MV-4-11 (cell line): ENCODE results near the gene GCNT2.
"Not testable (repeated sequence)": the region's sequence is repeated elsewhere in the genome, so short reads cannot be mapped to it uniquely, and the experiment has no call there.

ENCODE experiments used
- DNase-seq: peaks from one replicate; lab custom pipeline; 2025; lab: John Stamatoyannopoulos, UW

Gene GCNT2

DNA sequence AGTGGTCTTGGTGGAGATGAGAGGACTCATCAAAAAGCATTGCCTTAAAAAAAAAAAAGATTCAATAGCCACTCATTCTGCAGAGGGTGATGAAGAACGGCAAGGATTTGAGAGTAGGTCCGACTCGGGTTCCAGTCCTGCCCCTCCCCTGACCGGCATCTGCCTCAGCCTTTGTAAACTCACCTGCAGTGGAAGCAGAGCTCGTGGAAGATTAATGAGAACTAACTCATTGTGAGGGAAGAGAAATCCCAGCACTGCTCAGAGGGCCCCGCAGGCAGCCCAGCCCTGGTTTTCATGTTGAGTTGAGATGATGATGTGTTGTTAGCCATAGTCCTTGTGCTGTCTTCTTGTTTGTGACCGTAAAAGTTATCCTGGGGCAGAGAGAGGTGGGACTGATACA is 59.4 kb downstream of the GCNT2 start:
- no peak for DNase-seq

DNA sequence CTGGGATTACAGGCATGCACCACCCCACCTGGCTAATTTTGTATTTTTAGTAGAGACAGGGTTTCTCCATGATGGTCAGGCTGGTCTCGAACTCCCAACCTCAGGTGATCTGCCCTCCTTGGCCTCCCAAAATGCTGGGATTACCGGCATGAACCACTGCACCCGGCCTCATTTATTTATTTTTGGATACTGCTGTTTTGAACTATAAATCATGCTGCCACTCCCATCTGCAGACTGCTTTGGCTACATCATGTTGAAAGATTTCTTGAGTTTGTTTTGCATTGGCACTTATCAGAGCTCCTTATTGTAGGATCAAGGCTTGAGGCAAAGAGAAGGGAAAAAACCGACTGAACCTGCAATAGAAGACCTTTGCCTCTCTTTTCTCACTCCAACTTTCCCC is 60.3 kb downstream of the GCNT2 start:
- DNase-seq: not testable (repeated sequence)

DNA sequence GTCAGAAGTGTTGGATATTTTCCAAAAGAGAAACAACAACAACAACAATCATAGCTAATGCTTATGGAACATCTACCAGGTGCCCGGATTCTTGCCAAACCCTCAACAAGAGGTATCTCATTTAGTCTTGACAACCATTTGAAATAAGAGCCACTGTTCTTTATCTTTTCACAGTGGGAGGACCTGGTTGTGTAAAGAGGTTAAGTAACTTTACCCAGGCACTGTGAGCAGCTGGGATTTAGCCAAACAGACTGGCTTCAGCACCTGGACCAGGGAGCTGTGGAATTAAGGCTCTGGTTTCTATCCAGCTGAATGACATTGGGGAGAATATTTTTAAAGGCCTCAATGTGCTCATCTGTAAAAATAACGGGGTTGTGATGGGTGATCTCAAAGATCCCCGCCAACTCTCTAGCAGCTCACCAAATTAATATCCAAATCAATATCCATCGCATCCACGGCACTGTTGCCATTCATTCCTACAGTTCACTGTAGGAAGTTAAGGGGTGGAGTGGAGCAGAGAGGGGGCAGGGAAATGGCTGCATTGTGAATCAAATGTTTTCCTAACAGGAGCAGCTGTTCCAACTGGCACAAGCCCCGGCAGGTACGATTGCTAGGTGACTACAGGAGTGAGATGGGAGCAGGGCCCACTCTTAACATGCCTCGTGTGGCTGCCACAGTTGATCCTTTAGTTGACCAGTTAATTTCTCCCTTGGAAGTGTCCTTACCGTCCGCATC is 61.8 kb downstream of the GCNT2 start:
- DNase-seq: no peak

DNA sequence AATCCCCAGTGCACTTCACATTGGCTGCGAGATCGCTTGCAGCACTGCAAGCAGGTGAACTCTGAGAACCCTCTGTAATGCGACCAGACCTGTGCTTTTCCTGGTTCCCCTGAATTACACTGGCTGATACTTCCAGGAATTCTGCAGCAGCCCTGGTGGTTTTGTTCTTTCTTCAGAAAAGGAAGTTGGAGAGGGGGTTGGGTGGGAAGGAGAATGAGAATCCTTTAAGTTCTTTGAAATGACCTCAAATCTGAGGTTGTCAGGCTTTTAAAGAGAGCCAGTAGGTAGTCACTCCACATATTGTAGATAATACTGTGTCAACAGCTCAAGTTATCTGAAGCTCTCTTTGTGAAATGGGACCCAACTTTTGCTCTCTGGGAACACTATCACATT is 62.4 kb downstream of the GCNT2 start:
- DNase-seq: peak; percentile 34

DNA sequence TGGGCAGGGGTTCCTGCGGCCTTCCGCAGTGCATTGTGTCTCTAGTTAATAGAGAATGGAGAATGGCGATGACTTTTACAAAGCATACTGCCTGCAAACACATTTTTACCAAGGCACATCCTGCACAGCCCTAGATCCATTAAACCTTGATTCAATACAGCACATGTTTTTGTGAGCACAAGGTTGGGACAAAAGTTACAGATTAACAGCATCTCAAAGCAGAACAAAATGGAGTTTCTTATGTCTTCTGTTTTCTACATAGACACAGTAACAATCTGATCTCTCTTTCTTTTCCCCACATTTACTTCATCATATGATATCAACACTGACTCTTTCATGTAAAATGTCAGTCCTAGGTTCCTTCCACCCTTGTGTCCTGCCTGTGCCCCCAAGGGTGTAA is 63.5 kb downstream of the GCNT2 start:
- no peak for DNase-seq

DNA sequence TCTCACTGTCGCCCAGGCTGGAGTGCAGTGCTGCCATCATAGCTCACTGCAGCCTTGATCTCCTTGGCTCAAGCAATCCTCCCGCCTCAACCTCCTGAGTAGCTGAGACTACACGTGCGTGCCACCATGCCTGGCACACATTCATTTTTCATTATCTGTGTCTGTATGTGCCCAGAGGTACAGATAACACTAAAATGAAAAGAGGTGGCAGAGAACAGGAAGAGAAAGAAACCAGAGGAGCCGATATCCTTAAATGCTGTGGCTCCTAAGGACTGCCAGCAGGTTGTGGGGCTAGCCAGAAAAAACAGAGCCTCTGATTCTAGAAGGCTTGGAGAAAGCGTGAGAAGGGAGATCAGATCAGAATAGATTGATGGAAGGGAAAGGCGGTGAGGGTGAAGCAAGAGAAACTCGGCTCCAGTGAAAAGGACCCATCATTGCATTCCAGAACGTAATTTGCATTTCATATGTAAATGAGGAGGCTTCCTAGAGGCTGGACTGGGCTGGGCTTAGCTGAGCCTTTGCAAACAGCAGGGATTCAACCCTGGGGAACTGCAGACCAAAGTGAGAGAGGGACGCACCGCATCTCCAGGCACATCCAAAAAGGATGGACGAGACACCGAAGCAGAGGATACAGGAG is 64.2 kb downstream of the GCNT2 start:
- no peak for DNase-seq

DNA sequence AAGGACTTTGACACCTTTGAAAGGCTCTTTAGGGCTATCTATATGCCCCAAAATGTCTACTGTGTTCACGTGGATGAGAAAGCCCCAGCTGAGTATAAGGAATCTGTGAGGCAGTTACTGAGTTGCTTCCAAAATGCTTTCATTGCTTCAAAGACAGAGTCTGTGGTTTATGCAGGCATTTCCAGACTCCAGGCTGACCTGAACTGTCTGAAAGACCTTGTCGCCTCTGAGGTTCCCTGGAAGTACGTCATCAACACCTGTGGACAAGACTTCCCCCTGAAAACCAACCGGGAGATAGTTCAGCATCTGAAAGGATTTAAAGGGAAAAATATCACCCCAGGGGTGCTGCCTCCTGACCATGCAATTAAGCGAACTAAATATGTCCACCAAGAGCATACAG is 65.2 kb downstream of the GCNT2 start:
- no peak for DNase-seq

DNA sequence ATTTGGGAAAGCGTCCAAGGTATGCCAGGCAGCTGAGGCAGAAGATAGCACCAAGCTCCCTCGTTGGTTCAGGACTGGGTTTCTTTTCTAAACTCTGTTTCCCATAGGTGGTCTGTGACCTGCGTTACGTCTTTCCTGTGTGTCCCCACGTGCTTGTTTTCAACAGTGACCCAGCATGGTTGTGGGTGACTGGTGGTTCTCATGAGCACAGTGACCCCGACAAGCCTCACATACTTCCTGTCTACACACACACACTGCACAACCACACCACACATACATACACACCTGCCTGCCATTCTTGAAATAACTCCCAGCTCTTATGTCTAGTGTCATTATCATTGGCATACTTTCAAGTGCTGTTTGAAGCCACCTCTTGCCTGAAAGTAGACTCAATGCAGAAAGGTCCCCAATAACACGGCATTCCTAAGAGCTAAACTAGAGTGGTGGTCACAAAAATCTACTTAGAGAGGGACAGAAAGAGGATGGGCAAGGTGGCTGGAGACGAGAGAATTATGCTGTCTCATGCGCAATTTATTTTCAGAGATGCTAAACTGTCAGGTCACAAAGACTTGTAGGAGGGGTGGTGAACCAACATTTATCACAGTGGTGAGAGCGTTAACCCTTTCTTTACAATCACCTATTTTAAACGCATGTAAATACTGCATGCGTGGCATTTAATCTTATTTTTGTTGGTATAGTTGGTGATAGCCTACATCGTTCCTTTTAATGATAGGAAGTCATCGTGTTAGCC is 66.7 kb downstream of the GCNT2 start:
- DNase-seq: no peak

DNA sequence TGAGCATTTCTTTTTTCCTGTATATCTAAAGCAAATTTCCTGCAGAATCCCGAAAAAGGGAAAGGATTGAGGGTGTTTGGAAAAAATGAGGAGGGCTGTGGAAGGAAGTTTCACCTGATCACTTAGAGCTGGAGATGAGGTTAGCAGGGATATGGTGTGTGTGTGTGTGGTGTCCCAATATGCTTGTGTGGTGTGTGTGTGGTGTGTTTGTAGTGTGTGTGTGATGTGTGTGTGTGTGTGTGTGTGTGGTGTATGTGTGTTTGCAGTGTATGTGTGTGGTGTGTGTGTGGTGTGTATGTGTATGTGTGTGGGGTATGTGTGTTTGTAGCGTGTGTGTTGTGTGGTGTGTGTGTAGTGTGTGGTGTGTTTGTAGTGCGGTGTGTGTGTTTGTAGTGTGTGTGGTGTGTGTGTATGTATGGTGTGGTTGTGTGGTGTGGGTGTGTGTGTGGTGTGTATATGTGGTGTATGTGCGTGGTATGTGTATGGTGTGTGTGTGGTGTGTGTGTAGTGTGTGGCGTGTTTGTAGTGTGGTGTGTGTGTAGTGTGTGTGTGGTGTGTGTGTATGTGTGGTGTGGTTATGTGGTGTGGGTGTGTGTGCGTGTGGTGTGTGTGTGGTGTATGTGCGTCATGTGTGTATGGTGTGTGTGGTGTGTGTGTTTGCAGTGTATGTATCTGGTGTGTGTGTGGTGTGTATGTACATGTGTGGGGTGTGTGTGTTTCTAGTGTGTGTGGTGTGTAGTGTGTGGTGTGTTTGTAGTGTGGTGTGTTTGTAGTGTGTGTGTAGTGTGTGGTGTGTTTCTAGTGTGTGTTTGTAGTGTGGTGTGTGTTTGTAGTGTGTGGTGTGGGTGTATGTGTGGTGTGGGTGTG is 67.6 kb downstream of the GCNT2 start:
- DNase-seq: no peak

DNA sequence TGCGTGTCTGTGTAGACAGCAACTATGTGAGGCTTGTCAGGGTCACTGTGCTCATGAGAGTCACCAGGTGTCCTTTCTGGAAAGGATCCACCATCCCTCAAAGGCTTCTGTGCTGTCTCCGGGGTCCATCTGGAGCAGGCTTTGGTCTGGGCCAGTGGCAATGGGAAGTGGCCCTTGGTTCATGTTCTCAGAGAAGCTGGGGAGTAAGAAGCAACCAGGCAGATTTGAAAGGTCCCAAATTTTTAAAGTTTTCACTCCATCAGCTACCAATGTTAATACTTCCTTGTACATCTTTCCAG is 68.2 kb downstream of the GCNT2 start:
- no peak for DNase-seq

DNA sequence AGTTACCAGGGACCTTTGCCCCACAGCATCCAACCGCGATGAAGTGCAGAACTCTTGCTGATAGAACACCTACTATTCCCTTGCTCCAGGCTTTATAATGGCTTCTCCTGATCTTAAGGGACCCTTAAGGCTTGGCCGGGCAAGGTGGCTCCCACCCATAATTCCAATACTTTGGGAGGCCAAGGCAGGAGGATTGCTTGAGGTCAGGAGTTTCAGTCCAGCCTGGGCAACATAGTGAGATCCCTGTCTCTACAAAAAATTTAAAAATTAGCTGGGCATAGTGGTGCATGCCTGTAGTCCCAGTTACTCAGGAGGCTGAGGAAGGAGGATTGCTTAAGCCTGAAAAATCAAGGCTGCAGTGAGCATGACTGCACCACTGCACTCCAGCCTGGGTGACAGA is 68.8 kb downstream of the GCNT2 start:
- DNase-seq: no peak

DNA sequence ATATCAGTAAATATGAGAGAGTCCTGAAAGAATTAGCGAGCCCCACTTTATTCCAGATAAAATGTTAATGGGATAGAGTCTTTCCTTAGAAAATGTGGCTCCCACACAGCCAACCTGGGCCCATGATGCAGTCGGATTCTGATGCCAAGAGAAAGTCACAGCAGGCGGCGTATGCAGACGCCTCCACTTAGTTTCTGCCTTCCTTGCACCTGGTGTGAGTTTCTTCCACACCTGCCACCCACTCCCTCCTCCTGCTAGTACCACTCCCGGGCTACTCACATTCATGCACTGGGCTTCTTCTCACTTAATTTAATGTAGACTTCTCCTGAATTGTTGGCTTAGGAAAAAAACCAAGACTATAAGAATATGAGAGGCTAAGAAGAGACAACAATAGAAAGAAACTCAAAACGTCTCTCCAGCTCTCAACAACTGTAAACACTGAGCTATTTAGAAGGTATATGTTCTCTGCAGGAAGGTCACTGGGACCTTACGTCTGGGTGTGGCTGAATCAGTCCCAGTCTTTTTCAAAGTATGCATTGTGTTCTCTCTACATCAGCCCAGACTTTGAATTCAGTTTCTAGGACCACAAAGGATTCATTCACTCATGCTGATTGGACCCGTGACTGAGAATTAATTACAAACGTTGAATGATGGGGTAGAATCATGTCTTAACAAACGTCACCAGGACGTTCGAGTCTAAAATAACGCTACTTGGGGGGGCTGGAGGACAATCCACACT is 70.4 kb downstream of the GCNT2 start:
- no peak for DNase-seq

DNA sequence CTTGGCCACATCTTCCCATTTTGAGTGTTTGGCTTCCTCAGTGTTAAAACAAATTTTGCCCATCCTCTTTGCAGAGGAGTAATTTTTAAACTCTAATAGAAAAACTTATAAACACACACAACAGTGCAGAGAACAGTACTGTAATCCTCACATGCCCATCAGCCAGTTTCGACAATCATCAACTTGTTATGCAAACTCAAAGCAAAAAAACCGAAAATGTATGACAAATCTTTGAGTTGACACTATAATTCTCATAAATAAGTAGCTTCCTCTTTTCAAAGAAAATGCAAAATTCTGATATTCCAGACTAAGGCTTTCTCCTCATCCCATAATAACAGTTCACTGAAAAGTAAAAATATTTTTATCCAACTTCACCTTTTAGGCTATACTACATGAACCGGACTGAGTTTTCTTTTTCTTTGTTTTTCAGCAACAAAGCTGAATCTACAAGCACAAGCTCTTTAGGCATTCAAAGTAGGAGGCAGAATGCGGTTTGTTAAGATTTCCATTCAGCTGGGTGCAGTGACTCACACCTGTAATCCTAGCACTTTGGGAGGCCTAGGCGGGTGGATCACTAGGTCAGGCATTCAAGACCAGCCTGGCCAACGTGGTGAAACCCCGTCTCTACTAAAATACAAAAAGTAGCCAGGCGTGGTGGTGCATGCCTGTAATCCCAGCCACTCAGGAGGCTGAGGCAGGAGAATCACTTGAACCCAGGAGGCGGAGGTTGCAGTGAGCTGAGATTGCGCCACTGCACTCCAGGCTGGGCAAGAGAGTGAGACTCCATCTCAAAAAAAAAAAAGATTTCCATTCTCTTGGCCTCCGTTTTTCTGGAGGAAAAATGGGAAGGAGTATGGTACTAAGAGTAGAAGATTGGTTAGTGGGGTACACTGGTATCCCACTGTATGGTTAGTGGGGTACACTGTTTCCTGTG is 74.8 kb downstream of the GCNT2 start:
- peak; percentile 91 for DNase-seq

DNA sequence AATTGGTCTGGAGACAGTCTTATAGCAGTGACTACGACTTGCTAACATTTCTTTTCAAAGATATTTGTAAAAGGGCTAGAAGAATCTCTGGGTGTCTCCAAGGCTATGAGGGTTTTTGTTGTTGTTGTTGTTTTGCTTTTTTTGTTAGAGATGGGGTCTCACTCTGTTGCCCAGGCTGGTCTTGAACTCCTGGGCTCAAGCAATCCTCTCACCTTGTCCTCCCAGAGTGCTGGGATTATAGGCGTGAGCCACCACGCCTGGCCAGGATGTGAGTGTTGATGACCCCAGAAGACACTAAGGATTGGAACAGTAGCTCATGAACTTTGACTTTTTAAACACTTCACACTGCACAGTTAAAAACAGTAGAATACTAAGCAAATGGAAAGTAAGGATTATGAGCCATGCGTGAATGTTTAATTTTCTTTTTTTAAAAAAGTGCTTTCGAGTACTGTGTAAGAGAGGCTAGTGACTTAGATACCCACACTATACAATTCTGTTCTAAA is 76.4 kb downstream of the GCNT2 start:
- no peak for DNase-seq

DNA sequence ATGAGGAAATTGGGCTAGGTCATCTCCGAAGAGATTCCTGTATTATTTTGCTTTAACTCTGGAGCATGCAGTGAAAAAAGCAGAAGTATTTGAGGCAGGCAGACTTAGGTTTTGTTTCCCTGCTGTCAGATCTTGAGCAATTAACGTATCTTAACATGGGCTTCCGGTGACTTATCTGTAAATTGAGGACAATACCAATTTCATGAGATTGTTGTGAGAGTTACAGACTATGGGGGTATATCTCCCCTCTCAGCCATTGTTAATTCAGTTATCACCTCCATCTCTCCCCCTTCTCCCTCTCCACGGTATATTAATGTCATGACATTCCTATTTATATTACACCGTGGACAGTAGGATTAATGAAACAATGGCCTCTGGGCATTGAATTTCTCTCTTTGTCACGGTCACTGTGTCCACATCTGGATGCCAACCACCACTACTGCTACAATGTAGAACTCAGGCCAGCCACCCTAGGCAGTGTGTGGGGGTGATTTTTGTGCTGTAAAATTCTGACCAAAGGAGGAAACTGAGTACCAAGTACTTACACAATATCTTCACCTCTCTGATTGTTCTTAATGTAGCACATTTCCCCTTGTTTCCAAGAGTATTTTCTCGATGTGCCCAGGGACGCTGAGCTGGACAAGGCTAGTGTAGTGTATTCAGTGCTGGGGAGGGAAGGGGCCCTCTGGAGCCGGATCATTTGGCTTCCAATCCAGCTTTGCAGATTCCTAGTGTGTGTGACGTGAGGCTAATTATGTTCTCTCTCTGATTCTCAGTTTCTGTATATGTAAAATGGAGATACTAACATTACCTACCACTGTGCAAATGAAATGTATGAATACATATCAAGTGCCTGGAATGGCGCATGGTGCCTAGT is 77.2 kb downstream of the GCNT2 start:
- peak; percentile 92 for DNase-seq

DNA sequence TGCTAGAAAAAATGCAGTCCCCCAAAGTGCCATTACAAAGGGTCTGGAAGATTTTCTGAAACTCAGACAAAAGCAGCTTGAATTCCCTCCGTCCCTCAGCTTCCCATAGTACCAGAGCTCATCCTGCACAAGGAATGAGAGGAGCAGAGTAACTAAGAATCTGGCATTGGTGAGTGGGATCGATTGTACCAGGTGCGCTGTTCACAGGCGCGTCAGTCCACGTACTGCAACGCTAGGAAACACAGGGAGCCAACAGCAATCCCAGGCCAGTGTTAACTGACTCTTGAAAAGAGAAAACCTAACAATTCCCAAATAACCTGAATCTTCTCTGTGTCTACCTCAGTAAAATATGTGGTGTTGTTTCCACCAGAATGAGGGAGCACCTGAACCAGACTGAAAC is 77.9 kb downstream of the GCNT2 start:
- no peak for DNase-seq

DNA sequence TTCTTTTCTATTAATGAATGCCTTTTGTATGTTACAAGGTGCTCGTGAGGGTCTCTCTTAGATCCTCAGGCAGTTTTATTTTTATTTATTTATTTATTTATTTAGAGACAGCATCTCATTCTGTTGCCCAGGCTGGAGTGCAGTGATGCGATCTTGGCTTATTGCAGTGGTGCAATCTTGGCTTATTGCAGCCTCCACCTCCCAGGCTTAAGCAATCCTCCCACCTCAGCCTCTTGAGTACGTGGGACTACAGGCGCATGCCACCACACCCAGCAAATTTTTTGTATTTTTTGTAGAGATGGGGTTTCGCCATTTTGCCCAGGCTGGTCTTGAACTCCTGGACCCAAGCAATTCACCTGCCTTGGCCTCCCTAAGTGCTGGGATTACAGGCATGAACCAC is 79.5 kb downstream of the GCNT2 start:
- not testable (repeated sequence) for DNase-seq

DNA sequence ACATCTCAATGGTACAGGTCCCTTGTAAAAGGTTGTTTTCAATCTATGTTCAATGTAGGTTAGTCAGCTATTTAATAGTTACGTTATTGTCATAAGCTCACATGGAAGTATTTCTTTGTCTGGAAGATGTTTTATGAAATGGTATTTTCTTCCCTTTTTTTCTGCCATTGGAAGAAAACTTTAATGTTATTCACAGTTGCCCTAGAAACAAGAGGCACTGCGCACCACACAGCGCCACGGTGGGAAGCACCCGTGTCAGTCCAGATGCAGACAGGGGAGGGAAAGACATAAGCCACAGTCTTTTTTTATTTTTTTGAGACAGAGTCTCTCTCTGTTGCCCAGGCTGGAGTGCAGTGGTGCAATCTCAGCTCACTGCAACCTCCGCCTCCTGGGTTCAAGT is 82.1 kb downstream of the GCNT2 start:
- DNase-seq: peak; percentile 29

DNA sequence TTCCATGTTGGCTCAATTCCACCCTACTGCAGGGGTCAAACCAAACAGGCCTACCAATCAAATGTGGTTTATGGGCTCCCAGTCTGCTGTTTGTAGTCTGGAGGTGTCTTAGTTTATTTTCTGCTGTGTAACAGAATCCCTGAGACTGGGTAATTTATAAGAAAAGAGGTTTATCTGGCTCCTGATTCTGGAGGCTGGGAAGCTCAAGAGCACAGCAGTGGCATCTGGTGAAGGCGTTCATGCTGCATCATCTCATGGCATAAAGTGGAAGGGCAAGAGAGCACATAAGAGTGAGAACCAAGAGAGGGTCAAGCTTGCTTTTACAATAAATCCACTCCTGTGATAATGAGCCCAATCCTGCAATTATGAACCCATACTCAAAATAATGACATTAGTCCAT is 87.9 kb downstream of the GCNT2 start:
- no peak for DNase-seq
